ENCODE results near the gene GNA12.
A peak's percentile ranks its signal among the peaks of the same experiment; 100 is the strongest.

Gene GNA12

GRCh38 chr7:2864204-2864985 is 20.3 kb upstream of the GNA12 start:
- TF ChIP-seq CTCF (IDR thresholded peaks at IDR 0.05; ENCODE audit: low read length) (no peak), EZH2phosphoT487 (IDR thresholded peaks at IDR 0.05; ENCODE audit: low read length) (no peak), EZH2 (optimal IDR thresholded peaks at IDR 0.05; ENCODE audit: low read depth, low read length) (no peak)
- Histone ChIP-seq H3K79me2 (ENCODE audit: low read length) (no peaks in the 10 kb centered on the region), H3K36me3 (replicated peaks; ENCODE audit: insufficient read depth, low read length) (no peaks in the 10 kb centered on the region), H3K4me3 (ENCODE audit: low read length) (peak overlapping the region; percentile 25; the same call in 1 of the 2 replicates), H3K9me2 (replicated peaks; ENCODE audit: insufficient read depth, low read length) (no peaks in the 10 kb centered on the region), H4K20me1 (ENCODE audit: insufficient read depth, low read length) (no peaks in the 10 kb centered on the region), H3K9me3 (replicated peaks; ENCODE audit: insufficient read depth, low read length) (no peaks in the 10 kb centered on the region), H3K9ac (ENCODE audit: low read length) (peak overlapping the region; percentile 39; the same call in 1 of the 2 replicates), H3K4me2 (ENCODE audit: low read depth, low read length) (peak overlapping the region; percentile 73), H3K27ac (ENCODE audit: low read length) (peak overlapping the region; percentile 38; the same call in 1 of the 2 replicates), H3K4me1 (ENCODE audit: low read length) (peaks cover 13% of the 10 kb centered on the region), H2AFZ (ENCODE audit: low read length) (peak overlapping the region; percentile 75), H3F3A (ENCODE audit: insufficient read depth, low read length) (peaks cover 4% of the 10 kb centered on the region; the same call in 1 of the 2 replicates), H3K27me3 (replicated peaks; ENCODE audit: insufficient read depth, low read length) (no peaks in the 10 kb centered on the region)
- DNase-seq, result no peak

- peak; percentile 74 for DNase-seq
- Histone ChIP-seq H3K9ac (ENCODE audit: low read length) (peak overlapping the region; percentile 39; the same call in 1 of the 2 replicates), H3F3A (ENCODE audit: insufficient read depth, low read length) (peaks cover 4% of the 10 kb centered on the region; the same call in 1 of the 2 replicates), H3K27me3 (replicated peaks; ENCODE audit: insufficient read depth, low read length) (no peaks in the 10 kb centered on the region), H3K36me3 (replicated peaks; ENCODE audit: insufficient read depth, low read length) (no peaks in the 10 kb centered on the region), H3K4me2 (ENCODE audit: low read depth, low read length) (peak overlapping the region; percentile 73), H3K9me3 (replicated peaks; ENCODE audit: insufficient read depth, low read length) (no peaks in the 10 kb centered on the region), H4K20me1 (ENCODE audit: insufficient read depth, low read length) (no peaks in the 10 kb centered on the region), H3K4me1 (ENCODE audit: low read length) (peaks cover 13% of the 10 kb centered on the region), H3K4me3 (ENCODE audit: low read length) (peak overlapping the region; percentile 25; the same call in 1 of the 2 replicates), H3K79me2 (ENCODE audit: low read length) (no peaks in the 10 kb centered on the region), H3K27ac (ENCODE audit: low read length) (peak overlapping the region; percentile 38; the same call in 1 of the 2 replicates), H2AFZ (ENCODE audit: low read length) (peak overlapping the region; percentile 75), H3K9me2 (replicated peaks; ENCODE audit: insufficient read depth, low read length) (no peaks in the 10 kb centered on the region)
- no peak for TF ChIP-seq EZH2phosphoT487 (IDR thresholded peaks at IDR 0.05; ENCODE audit: low read length)
- TF ChIP-seq EZH2 (optimal IDR thresholded peaks at IDR 0.05; ENCODE audit: low read depth, low read length), result no peak
- TF ChIP-seq CTCF (IDR thresholded peaks at IDR 0.05; ENCODE audit: low read length), result no peak
These were observed 19.5 kb upstream of the GNA12 start for GRCh38 chr7:2863461-2864066.

DNA sequence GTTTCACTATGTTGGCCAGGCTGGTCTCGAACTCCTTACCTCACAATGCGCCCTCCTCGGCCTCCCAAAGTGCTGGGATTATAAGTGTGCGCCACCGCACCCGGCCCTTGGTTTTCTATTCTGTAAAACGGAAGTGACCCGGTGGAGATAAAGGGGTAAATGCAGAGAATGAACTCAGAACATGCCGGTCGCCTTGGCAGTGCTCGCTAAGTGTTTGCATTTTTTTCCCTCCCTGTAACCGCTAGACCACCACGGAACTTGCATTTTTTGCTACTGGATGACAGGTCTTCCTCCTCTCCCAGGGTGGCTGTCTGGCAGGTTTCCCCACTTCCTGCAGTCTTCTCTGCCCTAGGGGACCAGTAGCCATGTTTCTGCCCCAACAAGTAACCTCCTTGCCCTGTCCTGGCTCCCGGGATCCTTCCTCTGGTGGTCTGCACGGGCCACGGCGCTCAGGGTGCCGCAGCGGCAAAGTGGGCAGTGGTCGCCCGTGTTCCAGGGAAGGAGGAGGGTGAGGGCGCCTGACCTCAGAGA is 18.8 kb upstream of the GNA12 start:
- Histone ChIP-seq H3K9me2 (replicated peaks; ENCODE audit: insufficient read depth, low read length) (no peaks in the 10 kb centered on the region), H2AFZ (ENCODE audit: low read length) (peak overlapping the region; percentile 75), H3K36me3 (replicated peaks; ENCODE audit: insufficient read depth, low read length) (no peaks in the 10 kb centered on the region), H3K4me3 (ENCODE audit: low read length) (no peak overlapping the region), H3F3A (ENCODE audit: insufficient read depth, low read length) (peaks cover 4% of the 10 kb centered on the region; the same call in 1 of the 2 replicates), H3K27ac (ENCODE audit: low read length) (no peak overlapping the region), H3K9ac (ENCODE audit: low read length) (no peak overlapping the region), H3K9me3 (replicated peaks; ENCODE audit: insufficient read depth, low read length) (no peaks in the 10 kb centered on the region), H3K4me1 (ENCODE audit: low read length) (peaks cover 13% of the 10 kb centered on the region), H3K4me2 (ENCODE audit: low read depth, low read length) (peak overlapping the region; percentile 73; the same call in 1 of the 2 replicates), H4K20me1 (ENCODE audit: insufficient read depth, low read length) (no peaks in the 10 kb centered on the region), H3K79me2 (ENCODE audit: low read length) (no peaks in the 10 kb centered on the region), H3K27me3 (replicated peaks; ENCODE audit: insufficient read depth, low read length) (no peaks in the 10 kb centered on the region)
- DNase-seq, result no peak
- TF ChIP-seq EZH2phosphoT487 (IDR thresholded peaks at IDR 0.05; ENCODE audit: low read length), result no peak

Measured in MM.1S (cell line).